Activated CD8-positive, alpha-beta memory T cell treated with anti-CD3 and anti-CD28 coated beads, Interleukin-2, amount 50 U/mL, for 4 hours (primary cell): ENCODE results near the gene LRIF1.
"Not testable (repeated sequence)": the region's sequence is repeated elsewhere in the genome, so short reads cannot be mapped to it uniquely, and the experiment has no call there.

Source experiments
- DNase-seq: peaks from one replicate; pipeline ENCODE4 v3.0.0-alpha.2; 2020

Gene LRIF1

GRCh38 chr1:110963691-110964454 lies at the start of gene LRIF1:
Gene LRIF1 (minus strand): TSS chr1:110963922. CDS start chr1:110963688, 234 bp downstream.
- peak; percentile 100 for DNase-seq

GRCh38 chr1:111008031-111008430 lies 44.3 kb upstream of the LRIF1 start:
- DNase-seq = no peak

- no peak for DNase-seq
Observed at GRCh38 chr1:111006556-111006955, 42.8 kb upstream of the LRIF1 start.

GRCh38 chr1:110999607-111000006 lies 35.9 kb upstream of the LRIF1 start:
- not testable (repeated sequence) for DNase-seq

GRCh38 chr1:110992329-110992728 lies 28.6 kb upstream of the LRIF1 start:
- not testable (repeated sequence) for DNase-seq

- DNase-seq = not testable (repeated sequence)
Observed at GRCh38 chr1:110991295-110991694, 27.6 kb upstream of the LRIF1 start.

- DNase-seq = no peak
Observed at GRCh38 chr1:110990541-110990940, 26.8 kb upstream of the LRIF1 start.

- DNase-seq = no peak
Observed at GRCh38 chr1:110986407-110986891, 22.7 kb upstream of the LRIF1 start.

GRCh38 chr1:110982320-110982719 lies 18.6 kb upstream of the LRIF1 start:
- no peak for DNase-seq

- DNase-seq = no peak
Observed at GRCh38 chr1:110979154-110979553, 15.4 kb upstream of the LRIF1 start.

- DNase-seq = no peak
Observed at GRCh38 chr1:110976089-110976488, 12.4 kb upstream of the LRIF1 start.

GRCh38 chr1:110975265-110975664 lies 11.5 kb upstream of the LRIF1 start:
- DNase-seq = no peak

GRCh38 chr1:110967256-110967655 lies 3.5 kb upstream of the LRIF1 start:
- DNase-seq = no peak

GRCh38 chr1:110964455-110964903 lies 757 bp upstream of the LRIF1 start:
- no peak for DNase-seq

- peak; percentile 50 for DNase-seq
Observed at GRCh38 chr1:110962892-110963690, 631 bp downstream of the LRIF1 start.

- DNase-seq = no peak
Observed at GRCh38 chr1:110961902-110962301, 1.8 kb downstream of the LRIF1 start.

- no peak for DNase-seq
Observed at GRCh38 chr1:110960777-110961420, 2.8 kb downstream of the LRIF1 start.

- no peak for DNase-seq
Observed at GRCh38 chr1:110957798-110958197, 5.9 kb downstream of the LRIF1 start.

GRCh38 chr1:110956586-110956985 lies 7.1 kb downstream of the LRIF1 start:
- DNase-seq = no peak

- DNase-seq = no peak
Observed at GRCh38 chr1:110953031-110953430, 10.7 kb downstream of the LRIF1 start.

- no peak for DNase-seq
Observed at GRCh38 chr1:110952031-110952430, 11.7 kb downstream of the LRIF1 start.

GRCh38 chr1:110951161-110951560 lies 12.6 kb downstream of the LRIF1 start:
- no peak for DNase-seq
